Right atrium auricular region (tissue), 2 donors: ENCODE measurements around the gene MLYCD. TPM values are rescaled to one million over a fixed set of nuclear protein-coding genes. Genes with fewer than 3 reads are reported as not detected.

Source experiments
- DNase-seq: peaks from one replicate; pipeline ENCODE4 v3.0.0-alpha.2; 2019; ENCODE audit warnings: low spot score
- H3K27ac ChIP-seq, 2 donors: fragments of 200-600 bp; sonication (generic); 1 replicate in 1 of 2; 2 replicates in 1 of 2; pipeline ENCODE4 v1.5.1; 2016 to 2019
- H3K27me3 ChIP-seq, 2 donors: fragments of 200-600 bp; sonication (generic); one replicate each; pipeline versions ENCODE4 v1.5.1 to v1.6.0; 2017 to 2019
- H3K36me3 ChIP-seq: fragments of 200-600 bp; sonication (generic); one replicate; pipeline ENCODE4 v1.5.1; 2016
- H3K4me1 ChIP-seq, 2 donors: fragments of 200-600 bp; sonication (generic); one replicate each; pipeline versions ENCODE4 v1.5.1 to v1.6.0; 2017 to 2019
- H3K4me3 ChIP-seq, 2 donors: fragments of 200-600 bp; sonication (generic); 1 replicate in 1 of 2; 2 replicates in 1 of 2; pipeline ENCODE4 v1.5.1; 2017 to 2019; ENCODE audit warnings: mild to moderate bottlenecking in 1 of 2, moderate library complexity in 1 of 2
- H3K9me3 ChIP-seq, 2 donors: fragments of 200-600 bp; sonication (generic); one replicate each; pipeline ENCODE4 v1.5.1; 2019
- total RNA-seq, 2 donors: library from RNA; depleted of rRNA; stranded (reverse); fragments of >200 nt; gene quantifications; one replicate each; pipeline ENCODE4 v1.1.0, GENCODE V29; 2016
- TF ChIP-seq, protein P1 (sequence below), 2 donors: fragments of 200-600 bp; sonication (generic); IDR thresholded peaks; one replicate each; pipeline ENCODE4 v1.5.1; 2019; ENCODE audit warnings: antibody characterized with exemption in 2 of 2

The MLYCD gene
- total RNA-seq, 2 donors from 2014 or later, result 22.0 to 37.0 TPM

- no peaks in the 10 kb centered on the region for H3K27me3 ChIP-seq
- H3K36me3 ChIP-seq, result peaks cover 27% of the 10 kb centered on the region
- no peak overlapping the region for H3K4me3 ChIP-seq
- no peak for DNase-seq
- no peaks in the 10 kb centered on the region for H3K9me3 ChIP-seq
- no peaks in the 10 kb centered on the region for H3K4me1 ChIP-seq
- H3K27ac ChIP-seq, result no peak overlapping the region
- TF ChIP-seq, protein P1, sequence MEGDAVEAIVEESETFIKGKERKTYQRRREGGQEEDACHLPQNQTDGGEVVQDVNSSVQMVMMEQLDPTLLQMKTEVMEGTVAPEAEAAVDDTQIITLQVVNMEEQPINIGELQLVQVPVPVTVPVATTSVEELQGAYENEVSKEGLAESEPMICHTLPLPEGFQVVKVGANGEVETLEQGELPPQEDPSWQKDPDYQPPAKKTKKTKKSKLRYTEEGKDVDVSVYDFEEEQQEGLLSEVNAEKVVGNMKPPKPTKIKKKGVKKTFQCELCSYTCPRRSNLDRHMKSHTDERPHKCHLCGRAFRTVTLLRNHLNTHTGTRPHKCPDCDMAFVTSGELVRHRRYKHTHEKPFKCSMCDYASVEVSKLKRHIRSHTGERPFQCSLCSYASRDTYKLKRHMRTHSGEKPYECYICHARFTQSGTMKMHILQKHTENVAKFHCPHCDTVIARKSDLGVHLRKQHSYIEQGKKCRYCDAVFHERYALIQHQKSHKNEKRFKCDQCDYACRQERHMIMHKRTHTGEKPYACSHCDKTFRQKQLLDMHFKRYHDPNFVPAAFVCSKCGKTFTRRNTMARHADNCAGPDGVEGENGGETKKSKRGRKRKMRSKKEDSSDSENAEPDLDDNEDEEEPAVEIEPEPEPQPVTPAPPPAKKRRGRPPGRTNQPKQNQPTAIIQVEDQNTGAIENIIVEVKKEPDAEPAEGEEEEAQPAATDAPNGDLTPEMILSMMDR (IDR thresholded peaks at IDR 0.05), result no peak
Measured at GRCh38 chr16:83964684-83965443, 65.9 kb downstream of the MLYCD start.

- Histone ChIP-seq H3K27ac (no peak overlapping the region), H3K4me1 (no peaks in the 10 kb centered on the region), H3K4me3 (no peak overlapping the region), H3K36me3 (peaks cover 20% of the 10 kb centered on the region), H3K27me3 (no peaks in the 10 kb centered on the region), H3K9me3 (no peaks in the 10 kb centered on the region)
- DNase-seq, result no peak
- TF ChIP-seq, protein P1 (IDR thresholded peaks at IDR 0.05), result no peak
Measured at GRCh38 chr16:83965444-83966152, 66.7 kb downstream of the MLYCD start.

GRCh38 chr16:83966153-83966696, 67.3 kb downstream of the MLYCD start:
- H3K27me3 ChIP-seq, result no peaks in the 10 kb centered on the region
- no peaks in the 10 kb centered on the region for H3K9me3 ChIP-seq
- no peak for DNase-seq
- TF ChIP-seq, protein P1 (IDR thresholded peaks at IDR 0.05), result no peak
- H3K36me3 ChIP-seq, result peaks cover 16% of the 10 kb centered on the region
- H3K27ac ChIP-seq, result no peak overlapping the region
- no peaks in the 10 kb centered on the region for H3K4me1 ChIP-seq
- H3K4me3 ChIP-seq, result no peak overlapping the region

GRCh38 chr16:83967091-83967490, 68.2 kb downstream of the MLYCD start:
- Histone ChIP-seq H3K9me3 (no peaks in the 10 kb centered on the region), H3K27ac (no peak overlapping the region), H3K36me3 (peaks cover 10% of the 10 kb centered on the region), H3K27me3 (no peaks in the 10 kb centered on the region), H3K4me3 (no peak overlapping the region), H3K4me1 (no peaks in the 10 kb centered on the region)
- TF ChIP-seq, protein P1 (IDR thresholded peaks at IDR 0.05), result no peak
- DNase-seq, result no peak

GRCh38 chr16:83967838-83968305, 69.0 kb downstream of the MLYCD start, which contains the start of gene NECAB2:
Gene NECAB2 (plus strand): TSS chr16:83968244. CDS start chr16:83968649, 405 bp downstream.
- H3K27ac ChIP-seq, result no peak within 1 kb of the TSS
- no peak for DNase-seq
- peak within 1 kb of the TSS; percentile 37 to 47 for H3K4me3 ChIP-seq
- peaks cover 10% of the 10 kb centered on the region for H3K36me3 ChIP-seq
- H3K4me1 ChIP-seq, result no peaks in the 10 kb centered on the region
- H3K27me3 ChIP-seq, result no peaks in the 10 kb centered on the region
- no peaks in the 10 kb centered on the region for H3K9me3 ChIP-seq
- TF ChIP-seq, protein P1 (IDR thresholded peaks at IDR 0.05), result peak; percentile 85 to 88
